K562 (cell line): ENCODE results near the gene FTO. TPM values are rescaled to one million over a fixed set of nuclear protein-coding genes. Genes with fewer than 3 reads are reported as not detected.

Experiments
- NCOA6 ChIP-seq: fragments of 450-650 bp; IDR thresholded peaks from 2 replicates; pipeline ENCODE4 v1.6.1; 2017; ENCODE audit warnings: mild to moderate bottlenecking
- NR2F6 ChIP-seq: fragments of 450-650 bp; formaldehyde crosslinking; IDR thresholded peaks from 2 replicates; pipeline ENCODE4 v1.4.0; 2020; ENCODE audit warnings: mild to moderate bottlenecking
- RERE ChIP-seq: sonication (generic); formaldehyde crosslinking; IDR thresholded peaks from 2 replicates; pipeline ENCODE4 v1.8.0; 2023; ENCODE audit warnings: missing genetic modification reagents, mild to moderate bottlenecking, borderline replicate concordance
- TCF7 ChIP-seq: sonication (generic); IDR thresholded peaks from 2 replicates; pipeline ENCODE4 v1.6.1; 2016; ENCODE audit warnings: antibody characterized with exemption, borderline replicate concordance
- YY1 ChIP-seq, 3 experiments: IDR thresholded peaks; 2 replicates each; pipeline ENCODE4 v1.6.1; 2011; ENCODE audit warnings: low read length in 2 of 3, mild to moderate bottlenecking in 2 of 3, moderate library complexity in 2 of 3, borderline replicate concordance in 1 of 3, control low read depth in 1 of 3, low read depth in 1 of 3; ENCODE audit not compliant: insufficient read depth in 3 of 3, insufficient replicate concordance in 2 of 3, control insufficient read depth in 1 of 3, insufficient read length in 1 of 3; ENCODE audit errors: extremely low read depth in 1 of 3
- polyA plus RNA-seq, 8 experiments: library from polyadenylated mRNA; depleted of rRNA in 4 of 8; stranded (reverse) in 5 of 8; unstranded in 3 of 8; fragments of >200 nt; fragmentation: Nextera tagmentation in 2 of 8; fragmentation: Illumina TruSeq in 1 of 8; extraction: Ambion mirVana in 2 of 8; extraction: Trizol in 1 of 8; gene quantifications; 2 replicates each; pipeline versions ENCODE4 v1.2.1 to v1.2.3, GENCODE V29; 2011 to 2014; ENCODE audit warnings: inconsistent platforms in 1 of 8, missing spikeins in 1 of 8
- total RNA-seq, 7 experiments: library from RNA; depleted of rRNA in 6 of 7; stranded (reverse); fragments of >200 nt in 6 of 7; fragmentation: Illumina TruSeq in 2 of 7; extraction: Trizol in 2 of 7; gene quantifications; 2 replicates each; pipeline versions ENCODE4 v1.2.1 to v1.2.3, GENCODE V29; 2011 to 2021; ENCODE audit warnings: low replicate concordance in 1 of 7

FTO gene
- total and polyA plus RNA-seq, 9 of the 15 experiments (the other 6 are each of a cell fraction or from before 2014, with no cell fraction given), result 11.3 to 27.7 (median 25.5) TPM

- TF ChIP-seq RERE (CRISPR knock-in tag) (no peak), NCOA6 (no peak), TCF7 (no peak), NR2F6 (CRISPR knock-in tag) (no peak), YY1 (IDR thresholded peaks at IDR 0.05; ENCODE audit: borderline replicate concordance in 1 of 3, control insufficient read depth in 1 of 3, extremely low read depth in 1 of 3, insufficient read depth in 3 of 3, insufficient read length in 1 of 3, insufficient replicate concordance in 2 of 3, low read depth in 1 of 3, low read length in 2 of 3) (no peak)
Observed at GRCh38 chr16:54153240-54153934, 449.4 kb downstream of the FTO start (continued).
